NCI-H2029 (cell line): Measurements from ENCODE around the gene GNE.

Experiments
- DNase-seq: peaks from one replicate; lab custom pipeline; 2025; lab: John Stamatoyannopoulos, UW

Gene GNE

DNA sequence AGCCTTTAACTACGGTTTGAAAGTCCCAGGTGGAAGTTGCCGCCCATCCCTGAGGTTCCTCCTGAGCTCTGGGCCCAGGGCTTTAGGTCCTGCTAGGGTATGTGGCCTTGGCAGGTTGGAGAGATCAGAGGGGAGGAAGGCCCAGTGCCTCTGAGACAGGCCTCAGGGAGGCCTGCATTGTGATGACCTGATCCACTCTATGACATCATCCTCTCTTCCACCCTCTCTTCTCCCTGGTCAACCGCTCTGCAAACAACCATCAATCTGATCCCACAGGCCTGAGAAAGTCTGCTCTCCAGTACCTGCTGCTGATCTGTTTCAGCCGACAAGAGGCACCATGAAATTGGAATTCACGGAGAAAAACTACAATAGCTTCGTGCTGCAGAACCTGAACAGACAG, 89.1 kb downstream of the GNE start, which contains the start of gene CCIN:
Gene CCIN, plus strand, starts transcription at position 223 of the 400 bp plus-strand sequence. Its CDS starts 115 bp downstream, at position 338.
- peak; percentile 19 for DNase-seq

DNA sequence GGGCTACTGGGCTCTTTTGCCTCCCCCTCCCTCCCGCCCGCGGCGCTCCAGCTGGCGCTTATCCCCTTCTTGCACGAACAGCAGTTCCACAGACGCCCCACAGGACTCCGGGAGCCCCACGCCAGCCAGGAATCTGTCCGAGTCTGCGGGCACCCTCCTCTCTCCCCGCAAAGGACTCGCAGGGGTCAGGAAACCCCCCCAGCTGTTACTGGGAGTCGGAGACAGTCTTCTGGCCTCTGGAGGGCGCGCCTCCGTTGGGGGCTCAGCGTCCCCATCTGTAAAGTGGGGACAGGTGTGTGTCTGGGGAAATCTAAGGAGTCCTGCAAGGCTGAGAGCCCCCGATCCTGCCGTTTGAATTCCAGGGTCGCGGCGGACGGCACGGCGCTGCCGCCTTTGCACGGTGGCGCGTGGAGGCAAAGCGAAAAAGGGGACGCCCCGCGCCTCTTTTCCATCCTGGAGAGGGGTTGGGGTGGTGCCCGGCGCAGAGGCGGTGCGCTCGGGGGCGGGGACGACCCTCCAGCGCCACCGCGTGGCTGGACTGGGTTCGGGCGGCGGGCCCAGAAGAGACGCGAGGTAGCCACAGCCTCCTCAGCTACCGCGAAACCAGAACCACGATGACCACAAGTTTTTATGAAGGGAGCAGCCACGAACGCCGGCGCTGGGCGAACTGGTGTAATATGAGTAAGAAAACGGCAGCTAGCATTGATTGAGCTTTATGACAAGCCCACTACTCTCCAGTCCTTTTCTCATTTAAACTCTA, 91.9 kb downstream of the GNE start:
- peak; percentile 75 for DNase-seq

DNA sequence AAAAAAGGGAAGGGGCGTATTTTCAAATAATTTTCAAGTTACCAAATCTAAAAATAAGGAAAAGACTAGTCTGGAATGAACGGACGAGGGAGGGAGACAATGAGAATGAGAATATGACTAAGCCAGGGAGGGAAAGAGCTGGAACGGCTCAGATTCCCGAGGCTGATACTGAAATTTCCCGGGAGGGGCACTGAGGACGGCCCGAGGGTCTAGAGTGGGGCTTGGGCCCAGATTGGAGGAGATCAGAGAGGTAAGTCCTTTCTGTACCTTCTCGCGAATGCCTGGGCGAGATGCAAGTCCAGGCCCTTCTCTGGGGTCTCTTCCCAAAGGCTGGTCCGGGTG, 92.5 kb downstream of the GNE start:
- no peak for DNase-seq

DNA sequence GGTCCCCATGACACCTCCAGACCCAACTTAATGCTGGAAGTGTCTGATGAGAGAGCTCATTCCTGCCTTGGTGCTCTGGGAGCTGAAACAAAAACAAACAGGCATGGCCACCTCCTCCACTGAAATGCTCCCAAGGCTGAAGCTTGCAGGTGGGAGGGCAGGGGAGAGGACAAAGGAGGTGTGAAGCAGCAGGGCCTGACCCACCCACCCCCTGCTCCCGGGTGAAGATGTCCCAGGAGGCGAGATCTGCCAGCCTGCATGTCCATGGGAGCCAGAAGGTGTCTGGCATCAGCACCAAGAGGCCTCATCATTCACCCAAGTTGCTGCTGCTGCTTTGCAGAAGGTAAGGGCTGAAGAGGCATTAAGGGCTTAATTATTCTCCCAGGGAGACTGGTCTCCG, 93.3 kb downstream of the GNE start:
- DNase-seq, result no peak
